Inferior parietal cortex (tissue), 1 donor: ENCODE measurements around the gene CYP2D6.
"Not testable (repeated sequence)": the region's sequence is repeated elsewhere in the genome, so short reads cannot be mapped to it uniquely, and the experiment has no call there.

Source experiments
- DNase-seq: peaks from one replicate; pipeline ENCODE4 v3.0.0-alpha.2; 2016; ENCODE audit errors: extremely low spot score

Gene CYP2D6

DNA sequence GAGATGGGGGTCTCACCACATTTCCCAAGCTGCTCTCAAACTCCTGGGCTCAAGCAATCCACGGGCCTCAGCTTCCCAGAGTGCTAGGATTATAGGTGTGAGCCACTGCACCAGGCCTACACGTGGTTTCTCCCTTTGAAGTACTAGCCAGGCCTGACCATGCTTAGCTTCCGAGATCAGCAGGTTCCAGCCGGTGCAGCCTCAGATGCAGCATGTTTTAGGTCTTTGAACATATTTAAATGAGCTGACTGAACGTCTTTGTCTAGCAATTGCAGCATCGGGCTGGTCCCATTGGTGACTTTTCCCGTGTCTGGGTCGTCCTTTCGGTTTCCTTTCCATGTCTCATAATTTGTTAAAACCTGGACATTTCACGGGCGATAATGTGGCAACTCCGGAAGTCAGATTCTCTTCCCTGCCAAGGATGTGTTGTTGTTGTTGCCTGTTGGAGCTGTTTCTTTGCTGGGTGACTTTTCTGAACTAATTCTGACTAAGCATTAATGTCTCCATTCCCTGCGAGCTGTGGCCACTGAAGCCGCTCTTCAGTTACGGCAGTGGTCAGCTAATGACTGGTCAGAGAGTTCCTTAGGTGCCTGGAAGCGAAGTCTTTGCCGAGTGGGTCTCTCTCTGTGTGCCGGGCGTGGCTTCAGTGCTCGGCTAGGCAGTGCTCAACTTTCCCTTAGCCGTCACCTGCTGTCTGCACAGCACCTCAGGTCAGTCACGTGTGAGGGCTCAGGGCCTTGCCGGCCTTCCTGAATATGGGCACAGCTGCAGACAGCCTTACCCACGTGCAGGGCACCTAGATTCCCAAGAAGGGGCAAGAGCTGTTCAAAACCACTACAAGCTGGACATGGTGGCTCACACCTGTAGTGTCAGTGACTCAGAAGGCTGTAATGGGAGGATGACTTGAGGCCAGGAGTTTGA, 3.8 kb upstream of the CYP2D6 start:
- DNase-seq = no peak

DNA sequence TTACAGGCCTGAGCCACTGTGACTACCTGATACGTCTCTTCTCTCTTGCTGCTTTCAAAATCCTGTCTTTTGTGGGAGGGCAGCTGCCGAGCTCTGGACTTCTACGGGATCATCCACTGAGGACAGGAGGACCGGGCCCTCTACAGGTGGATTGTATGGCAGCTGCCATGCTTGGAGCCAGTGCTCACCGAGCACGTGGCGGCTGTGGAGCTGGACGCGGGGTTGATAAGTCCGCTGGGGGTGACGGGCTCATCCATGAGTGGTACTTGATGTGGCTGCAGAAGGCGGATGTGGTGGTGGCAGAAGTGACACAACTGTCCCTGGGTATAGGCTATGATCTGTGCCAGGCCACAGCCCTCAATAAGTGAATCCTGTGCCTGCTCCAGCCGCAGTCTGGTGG, 1.8 kb upstream of the CYP2D6 start:
- no peak for DNase-seq

DNA sequence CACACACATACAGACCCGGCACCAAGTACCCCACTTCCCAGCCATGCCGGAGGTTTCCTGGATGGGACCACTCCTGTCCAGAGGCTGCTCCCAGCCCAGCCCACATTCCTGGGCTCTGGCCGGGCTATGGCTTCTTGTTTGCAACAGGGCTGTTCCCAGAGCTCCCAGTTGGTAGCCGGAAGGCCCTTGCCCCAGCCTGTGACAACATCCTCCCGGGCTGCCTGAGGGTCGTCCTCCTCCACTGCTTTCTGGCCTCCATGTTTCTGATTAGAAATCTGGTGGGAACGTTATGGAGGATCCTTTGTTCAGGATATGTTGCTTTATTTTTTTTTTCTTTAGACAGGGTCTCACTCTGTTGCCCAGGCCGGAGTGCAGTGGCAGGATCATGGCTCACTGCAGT, 952 bp upstream of the CYP2D6 start:
- DNase-seq = no peak

DNA sequence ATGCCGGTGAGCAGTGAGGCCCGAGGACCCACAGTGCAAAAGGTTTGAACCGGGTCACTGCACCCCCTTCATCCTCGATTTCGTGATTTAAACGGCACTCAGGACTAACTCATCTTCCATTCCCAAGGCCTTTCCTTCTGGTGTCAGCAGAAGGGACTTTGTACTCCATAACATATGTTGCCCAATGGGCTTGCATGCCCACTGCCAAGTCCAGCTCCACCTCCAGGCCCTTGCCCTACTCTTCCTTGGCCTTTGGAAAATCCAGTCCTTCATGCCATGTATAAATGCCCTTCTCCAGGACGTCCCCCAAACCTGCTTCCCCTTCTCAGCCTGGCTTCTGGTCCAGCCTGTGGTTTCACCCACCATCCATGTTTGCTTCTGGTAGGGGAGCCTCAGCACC, 428 bp downstream of the CYP2D6 start:
- not testable (repeated sequence) for DNase-seq

DNA sequence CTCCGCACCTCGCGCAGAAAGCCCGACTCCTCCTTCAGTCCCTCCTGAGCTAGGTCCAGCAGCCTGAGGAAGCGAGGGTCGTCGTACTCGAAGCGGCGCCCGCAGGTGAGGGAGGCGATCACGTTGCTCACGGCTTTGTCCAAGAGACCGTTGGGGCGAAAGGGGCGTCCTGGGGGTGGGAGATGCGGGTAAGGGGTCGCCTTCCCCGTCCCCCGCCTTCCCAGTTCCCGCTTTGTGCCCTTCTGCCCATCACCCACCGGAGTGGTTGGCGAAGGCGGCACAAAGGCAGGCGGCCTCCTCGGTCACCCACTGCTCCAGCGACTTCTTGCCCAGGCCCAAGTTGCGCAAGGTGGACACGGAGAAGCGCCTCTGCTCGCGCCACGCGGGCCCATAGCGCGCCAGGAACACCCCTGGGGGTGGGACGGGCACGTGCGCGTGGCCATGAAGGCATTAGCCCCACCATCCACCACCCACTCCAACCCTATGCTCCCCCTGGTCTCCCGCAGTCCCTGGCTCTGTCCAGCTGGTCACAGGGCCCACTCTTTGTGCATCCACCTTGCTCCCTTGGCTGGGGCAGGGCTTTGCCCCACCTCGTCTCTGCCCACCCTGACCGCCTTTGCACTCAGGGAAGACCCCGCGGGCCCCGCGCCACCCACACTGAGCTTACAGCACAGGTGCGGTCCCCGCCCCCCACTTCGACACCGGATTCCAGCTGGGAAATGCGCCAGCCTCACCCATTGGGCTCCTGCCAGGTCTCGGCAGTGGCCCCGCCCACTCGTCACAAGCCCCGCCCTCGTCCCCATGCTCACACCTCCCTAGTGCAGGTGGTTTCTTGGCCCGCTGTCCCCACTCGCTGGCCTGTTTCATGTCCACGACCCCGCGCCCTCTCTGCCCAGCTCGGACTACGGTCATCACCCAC, 1.6 kb downstream of the CYP2D6 start:
- DNase-seq = not testable (repeated sequence)

DNA sequence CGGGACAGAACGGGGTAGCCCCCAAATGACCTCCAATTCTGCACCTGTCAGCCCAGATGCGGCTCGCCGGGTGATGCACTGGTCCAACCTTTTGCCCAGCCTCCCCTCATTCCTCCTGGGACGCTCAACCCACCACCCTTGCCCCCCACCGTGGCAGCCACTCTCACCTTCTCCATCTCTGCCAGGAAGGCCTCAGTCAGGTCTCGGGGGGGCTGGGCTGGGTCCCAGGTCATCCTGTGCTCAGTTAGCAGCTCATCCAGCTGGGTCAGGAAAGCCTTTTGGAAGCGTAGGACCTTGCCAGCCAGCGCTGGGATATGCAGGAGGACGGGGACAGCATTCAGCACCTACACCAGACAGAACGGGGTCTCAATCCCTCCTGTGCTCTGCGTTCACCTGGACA, 2.6 kb downstream of the CYP2D6 start:
- not testable (repeated sequence) for DNase-seq

DNA sequence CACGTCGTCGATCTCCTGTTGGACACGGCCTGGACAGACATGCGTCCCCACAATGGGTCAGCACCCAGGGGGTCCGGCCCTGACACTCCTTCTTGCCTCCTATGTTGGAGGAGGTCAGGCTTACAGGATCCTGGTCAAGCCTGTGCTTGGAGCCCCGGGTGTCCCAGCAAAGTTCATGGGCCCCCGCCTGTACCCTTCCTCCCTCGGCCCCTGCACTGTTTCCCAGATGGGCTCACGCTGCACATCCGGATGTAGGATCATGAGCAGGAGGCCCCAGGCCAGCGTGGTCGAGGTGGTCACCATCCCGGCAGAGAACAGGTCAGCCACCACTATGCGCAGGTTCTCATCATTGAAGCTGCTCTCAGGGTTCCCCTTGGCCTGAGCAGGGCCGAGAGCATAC, 3.0 kb downstream of the CYP2D6 start:
- no peak for DNase-seq

DNA sequence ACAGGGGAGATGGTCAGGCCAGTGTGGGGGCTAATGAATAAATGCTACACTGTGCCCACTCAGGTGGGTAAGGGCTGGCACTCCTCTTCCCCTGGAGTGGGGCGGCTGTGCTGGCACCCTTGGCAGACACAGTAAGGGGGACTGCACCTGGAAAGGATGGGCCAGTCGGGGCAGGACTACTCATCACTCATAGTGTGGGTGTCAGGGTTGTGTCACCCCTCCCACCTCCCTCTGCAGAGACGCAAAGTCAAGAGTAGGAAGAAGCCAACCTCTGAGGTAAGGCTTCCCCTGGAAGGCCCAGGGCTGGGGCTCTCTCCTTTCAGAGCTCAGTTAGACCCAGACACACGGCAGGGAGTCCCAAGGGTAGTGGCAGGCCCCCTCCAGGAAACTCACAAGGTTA, 7.1 kb downstream of the CYP2D6 start:
- not testable (repeated sequence) for DNase-seq

DNA sequence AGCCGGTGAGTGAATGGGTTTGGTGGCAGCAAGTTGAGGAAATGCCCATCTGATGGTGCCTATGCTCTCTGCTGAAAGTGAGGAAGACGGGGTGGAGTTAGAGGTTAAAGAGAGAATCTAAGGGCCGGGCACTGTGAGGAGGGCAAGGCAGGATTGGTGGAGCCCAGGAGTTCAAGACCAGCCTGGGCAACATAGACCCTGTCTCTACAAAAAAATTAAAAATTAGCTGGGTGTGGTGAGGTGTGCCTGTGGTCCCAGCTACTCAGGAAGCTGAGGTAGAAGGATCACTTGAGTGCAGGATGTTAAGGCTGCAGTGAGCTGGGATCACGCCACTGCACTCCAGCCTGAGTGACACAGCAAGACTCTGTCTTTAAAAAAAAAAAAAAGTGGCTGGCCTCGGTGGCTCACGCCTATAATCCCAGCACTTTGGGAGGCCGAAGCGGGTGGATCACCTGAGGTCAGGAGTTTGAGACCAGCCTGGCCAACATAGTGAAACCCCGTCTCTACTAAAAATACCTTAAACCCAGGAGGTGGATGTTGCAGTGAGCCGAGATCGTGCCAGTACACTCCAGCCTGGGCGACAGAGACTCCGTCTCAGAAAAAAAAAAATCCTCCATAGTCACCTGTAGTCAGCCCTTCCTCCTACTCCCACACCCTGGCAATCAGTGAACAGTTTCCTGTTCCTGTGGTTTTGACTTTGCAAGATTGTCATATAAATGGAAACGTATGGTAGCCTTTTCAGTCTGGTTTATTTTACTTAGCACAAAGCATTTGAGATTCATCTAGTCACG, 10.2 kb downstream of the CYP2D6 start:
- not testable (repeated sequence) for DNase-seq

DNA sequence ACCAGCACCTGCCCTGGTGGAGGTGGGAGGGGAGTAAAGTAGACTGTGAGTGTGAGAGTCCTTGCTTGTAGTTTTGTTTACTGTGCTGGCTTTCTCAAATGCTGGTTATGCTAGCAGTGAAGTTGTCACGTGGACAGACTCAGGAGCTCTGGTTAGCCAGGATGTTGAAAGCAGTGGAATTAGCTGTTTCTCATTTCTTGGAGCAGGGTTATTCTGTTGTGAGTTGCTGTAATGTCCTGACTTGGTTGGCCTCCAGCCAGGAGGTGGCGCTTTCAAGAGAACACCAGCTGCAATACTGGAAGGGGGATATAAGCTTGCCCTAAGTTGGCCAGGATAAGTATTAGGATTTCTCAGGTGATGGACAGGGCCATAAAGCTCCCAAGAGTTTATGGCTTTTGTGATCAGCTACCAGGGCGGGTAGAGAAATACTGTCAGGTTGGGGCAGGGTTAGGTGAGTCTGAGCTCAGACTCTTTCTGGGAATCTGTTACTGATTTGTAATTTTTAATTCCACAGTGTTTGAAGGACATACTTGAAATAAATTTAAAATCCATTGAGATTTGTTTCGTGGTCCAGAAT, 13.7 kb downstream of the CYP2D6 start:
- no peak for DNase-seq

DNA sequence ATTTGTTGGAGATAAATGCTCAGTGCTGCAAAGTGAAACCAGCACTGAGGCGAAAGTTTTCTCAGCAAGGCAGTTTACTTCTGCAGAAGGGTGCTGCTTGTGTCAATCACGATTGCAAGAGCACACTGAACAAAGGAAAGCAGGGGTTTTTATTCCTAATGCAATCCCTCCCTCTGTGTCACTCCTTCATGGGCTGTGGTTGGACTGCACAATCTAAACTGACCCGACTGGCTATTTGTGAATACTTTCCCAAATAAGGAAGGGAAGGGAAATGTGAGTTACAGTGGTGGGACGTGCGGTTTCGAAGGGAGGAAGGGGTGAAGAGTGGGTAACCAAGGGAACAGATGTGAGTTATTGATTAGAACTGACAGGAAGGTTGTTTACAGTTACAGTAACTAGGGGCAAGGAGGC, 15.2 kb downstream of the CYP2D6 start:
- DNase-seq = not testable (repeated sequence)

DNA sequence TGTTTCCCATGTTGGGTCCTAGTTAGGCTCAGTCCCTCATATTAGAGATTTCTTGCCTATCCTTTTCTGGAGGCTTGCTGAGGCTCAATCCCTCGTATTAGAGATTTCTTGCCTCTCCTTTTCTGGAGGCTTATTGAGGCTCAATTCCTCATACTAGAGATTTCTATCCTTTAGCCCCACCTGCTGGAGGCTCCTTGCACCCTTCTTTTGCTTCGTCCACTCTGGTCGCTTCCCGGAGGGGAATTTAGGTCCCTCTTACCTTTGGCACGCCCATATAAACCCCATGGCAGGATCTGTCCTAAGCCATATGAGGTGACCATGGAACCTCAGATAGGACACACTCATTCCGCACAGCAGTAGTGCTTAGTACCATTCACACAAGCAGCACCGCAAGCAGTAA, 15.9 kb downstream of the CYP2D6 start:
- peak; percentile 22 for DNase-seq

DNA sequence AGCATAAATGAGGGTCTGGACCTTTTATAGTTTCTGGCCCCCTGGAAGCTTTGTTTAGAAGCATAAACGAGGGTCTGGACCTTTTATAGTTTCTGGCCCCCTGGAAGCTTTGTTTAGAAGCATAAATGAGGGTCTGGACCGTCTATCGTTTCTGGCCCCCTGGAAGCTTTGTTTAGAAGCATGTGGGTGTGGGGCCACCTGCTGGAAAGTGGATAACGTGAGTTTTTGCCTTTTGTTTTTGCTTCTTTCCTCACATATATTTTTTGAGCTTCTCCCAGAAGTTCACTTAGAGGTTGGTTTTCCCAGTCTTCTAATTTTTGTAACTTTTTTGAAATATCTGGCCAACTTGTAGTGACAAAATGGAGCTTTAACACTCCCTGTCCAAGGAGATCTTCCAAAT, 17.8 kb downstream of the CYP2D6 start:
- DNase-seq = not testable (repeated sequence)

DNA sequence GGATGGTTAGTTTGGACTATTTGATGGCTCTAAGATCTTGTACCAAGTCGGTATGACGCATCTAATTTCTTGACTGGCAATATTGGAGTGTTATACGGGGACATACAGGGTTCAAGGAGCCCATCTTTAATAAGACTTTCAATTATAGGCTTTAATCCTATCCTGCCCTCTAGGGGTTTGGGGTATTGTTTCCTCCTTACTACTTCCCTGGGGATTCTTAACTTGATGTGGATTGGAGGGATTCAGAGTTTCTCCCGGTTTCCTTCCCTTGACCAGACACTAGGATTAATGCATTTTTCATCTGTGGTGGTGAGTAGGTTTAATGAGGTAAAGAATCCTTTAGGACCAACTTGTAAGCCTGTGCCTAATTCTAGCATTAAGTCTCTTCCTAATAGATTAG, 18.8 kb downstream of the CYP2D6 start:
- DNase-seq = no peak

DNA sequence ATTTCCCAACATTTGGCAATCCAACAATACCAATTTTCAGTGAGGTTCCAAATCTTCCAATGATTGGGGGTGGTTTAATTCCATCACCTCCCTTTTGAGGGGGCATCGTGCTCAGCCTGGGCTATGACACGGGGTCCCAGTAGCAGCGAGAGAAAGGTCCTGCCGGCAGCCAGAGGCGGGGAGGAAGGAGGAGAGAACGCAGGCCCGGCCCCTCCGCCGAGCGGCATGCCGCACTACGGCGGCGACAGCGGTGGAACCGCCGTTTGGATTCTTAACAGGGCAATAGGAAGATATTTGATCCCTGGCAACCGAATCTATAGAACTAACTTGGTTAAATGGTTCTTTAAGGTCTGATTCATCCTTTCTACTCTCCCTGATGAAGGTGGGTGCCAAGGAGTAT, 21.8 kb downstream of the CYP2D6 start:
- no peak for DNase-seq

DNA sequence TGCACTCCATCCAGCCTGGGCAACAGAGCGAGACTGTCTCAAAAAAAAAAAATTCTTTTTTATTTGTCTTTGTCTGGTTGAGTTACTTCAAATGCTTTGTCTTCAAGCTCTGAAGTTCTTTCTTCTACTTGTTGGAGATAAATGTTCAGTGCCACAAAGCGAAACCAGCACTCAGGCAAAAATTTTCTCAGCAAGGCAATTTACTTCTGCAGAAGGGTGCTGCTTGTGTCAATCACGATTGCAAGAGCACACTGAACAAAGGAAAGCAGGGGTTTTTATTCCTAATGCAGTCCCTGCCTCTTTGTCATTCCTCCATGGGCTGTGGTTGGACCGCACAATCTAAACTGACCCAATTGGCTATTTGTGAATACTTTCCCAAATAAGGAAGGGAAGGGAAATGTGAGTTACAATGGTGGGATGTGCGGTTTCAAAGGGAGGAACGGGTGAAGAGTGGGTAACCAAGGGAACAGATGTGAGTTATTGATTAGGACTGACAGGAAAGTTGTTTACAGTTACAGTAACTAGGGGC, 26.2 kb downstream of the CYP2D6 start:
- DNase-seq = not testable (repeated sequence)

DNA sequence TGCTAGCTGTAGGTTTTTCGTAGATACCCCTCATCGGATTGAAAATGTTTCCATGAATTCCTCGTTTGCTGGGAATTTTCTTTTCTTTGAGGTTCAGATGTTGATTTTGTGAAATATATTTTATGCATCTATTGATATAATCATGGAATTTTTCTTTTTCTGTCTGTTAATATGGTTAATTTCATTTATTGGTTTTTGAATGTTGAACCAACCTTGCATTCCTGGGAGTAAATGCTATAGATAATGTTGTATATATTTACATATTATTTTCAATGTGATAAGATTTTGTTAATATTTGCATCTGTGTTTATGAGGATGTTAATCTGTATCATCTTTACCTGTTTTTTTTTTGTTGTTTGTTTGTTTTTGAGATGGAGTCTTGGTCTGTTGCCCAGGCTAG, 29.4 kb downstream of the CYP2D6 start:
- DNase-seq = no peak

DNA sequence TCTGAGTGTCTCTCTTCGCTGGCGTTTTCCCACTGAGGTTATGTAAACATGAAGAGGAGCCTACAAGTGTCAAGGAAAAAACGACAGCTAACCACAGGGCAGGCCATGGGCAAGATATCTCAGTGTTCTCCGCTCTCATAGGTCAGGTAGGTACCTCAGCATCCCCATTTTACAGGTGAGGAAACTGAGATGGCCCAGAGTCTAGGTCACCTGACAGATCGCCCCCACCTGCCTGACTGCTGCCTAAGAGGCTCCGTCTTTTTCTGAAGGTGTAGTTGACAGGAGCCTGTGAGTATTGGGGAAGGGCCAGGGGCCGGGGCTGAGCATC, 39.2 kb downstream of the CYP2D6 start:
- no peak for DNase-seq

DNA sequence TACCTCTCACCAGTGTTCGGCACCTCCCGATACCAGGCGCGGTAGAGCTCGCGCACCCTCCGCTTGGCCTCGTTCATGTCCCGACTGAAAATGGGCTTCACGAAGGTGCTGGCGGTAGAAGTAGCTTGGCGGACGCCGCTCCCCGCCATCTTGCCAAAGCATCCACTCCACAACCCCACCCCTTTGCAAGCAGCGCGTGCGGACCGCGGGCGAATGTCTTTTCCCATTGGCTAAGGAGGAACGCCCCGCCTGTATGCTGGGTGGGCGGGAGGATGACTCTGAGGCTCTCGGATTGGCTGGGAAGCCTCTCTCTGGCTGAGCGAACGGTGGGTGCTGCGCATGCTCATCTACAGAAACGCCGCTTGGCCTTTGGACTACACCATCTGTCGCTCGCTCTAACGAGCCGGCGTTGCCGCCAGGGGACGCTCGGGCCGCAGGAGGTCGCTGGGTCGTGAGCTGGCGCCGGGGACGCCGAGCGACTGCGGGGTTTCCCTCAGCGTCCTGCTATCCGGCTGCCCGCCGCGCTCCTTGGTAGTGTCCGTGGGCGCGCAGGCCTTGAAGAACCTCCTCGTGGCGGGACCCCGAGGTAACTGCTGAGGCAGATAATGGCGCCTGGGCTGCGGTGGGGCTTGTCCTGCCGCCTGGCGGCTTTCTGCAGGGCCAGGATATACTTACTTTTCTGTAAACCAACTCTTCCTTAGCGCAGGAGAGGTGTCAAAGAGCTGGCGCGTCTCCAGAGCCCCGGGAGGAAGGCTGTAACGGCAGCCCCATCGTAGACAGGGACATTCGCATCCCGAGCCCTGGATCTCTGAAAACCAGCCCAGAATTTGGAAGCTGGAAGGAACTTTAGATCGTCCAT, 39.8 kb downstream of the CYP2D6 start, which contains the start of gene NDUFA6:
Gene NDUFA6, minus strand, starts transcription at position 177 of the 859 bp plus-strand sequence. Its CDS starts 28 bp downstream, at position 149.
- peak; percentile 99 for DNase-seq

DNA sequence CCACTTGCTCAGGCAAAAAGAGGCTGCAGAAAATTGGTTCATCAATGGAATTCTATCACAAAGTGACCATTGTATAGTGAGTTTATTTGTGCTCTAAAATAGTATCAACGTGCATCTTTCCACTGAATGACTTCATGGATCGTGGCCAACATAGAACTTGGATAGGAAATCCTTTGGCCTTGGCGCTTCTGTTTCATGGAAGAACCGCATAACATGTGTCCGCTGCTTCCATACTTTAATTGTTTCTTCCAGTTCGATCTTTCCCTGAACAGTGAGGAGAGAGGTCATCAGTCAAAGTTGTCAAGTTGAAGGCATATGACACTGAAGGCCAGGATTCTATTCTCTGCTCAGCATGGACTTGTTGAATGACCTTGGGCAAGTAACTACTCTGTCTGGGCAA, 44.6 kb downstream of the CYP2D6 start:
- no peak for DNase-seq
